A673 (cell line): ENCODE results near the gene ULBP3. TPM values are rescaled to one million over a fixed set of nuclear protein-coding genes. Genes with fewer than 3 reads are reported as not detected.

Experiments used
- BruUV-seq: library from RNA; stranded (reverse); fragments of 400-500 nt; replicated peaks from 2 replicates; lab custom pipeline; 2021; lab: Mats Ljungman, UMichigan
- CTCF ChIA-PET: fragments of 300-600 bp; sonication (Branson Sonifier 250); formaldehyde crosslinking; loops from one replicate; lab custom pipeline; 2022; ENCODE audit warnings: antibody characterized with exemption; lab: Charles Lee
- POLR2A ChIA-PET: fragments of 300-600 bp; sonication (Branson Sonifier 250); formaldehyde crosslinking; loops from one replicate; lab custom pipeline; 2022; ENCODE audit warnings: antibody characterized with exemption; ENCODE audit not compliant: low non-redundant PET; lab: Charles Lee
- DNase-seq: peaks from one replicate; pipeline ENCODE4 v3.0.0-alpha.2; 2015; ENCODE audit warnings: low spot score
- H3K27ac ChIP-seq: fragments of 200-600 bp; sonication (generic); 2 replicates; pipeline ENCODE4 v1.5.1; 2016; ENCODE audit warnings: mixed run types, low read depth, mild to moderate bottlenecking, mixed read lengths, antibody characterized with exemption, low read length; ENCODE audit not compliant: poor library complexity, severe bottlenecking
- H3K27me3 ChIP-seq: fragments of 200-600 bp; sonication (generic); replicated peaks from 2 replicates; pipeline ENCODE4 v1.6.1; 2017; ENCODE audit warnings: mixed run types, low read depth, mild to moderate bottlenecking, mixed read lengths, antibody characterized with exemption, low read length; ENCODE audit not compliant: insufficient read depth, poor library complexity
- H3K36me3 ChIP-seq: fragments of 200-600 bp; sonication (generic); 2 replicates; pipeline ENCODE4 v1.6.1; 2016; ENCODE audit warnings: mixed run types, mild to moderate bottlenecking, mixed read lengths, antibody characterized with exemption, low read length; ENCODE audit not compliant: insufficient read depth, poor library complexity, severe bottlenecking
- H3K4me1 ChIP-seq: fragments of 200-600 bp; sonication (generic); 2 replicates; pipeline ENCODE4 v1.6.1; 2017; ENCODE audit warnings: mixed run types, mild to moderate bottlenecking, mixed read lengths, antibody characterized with exemption, low read length; ENCODE audit not compliant: insufficient read depth, poor library complexity, severe bottlenecking
- H3K4me3 ChIP-seq: fragments of 200-600 bp; sonication (generic); 2 replicates; pipeline ENCODE4 v1.5.1; 2016; ENCODE audit warnings: low read depth, mixed run types, mild to moderate bottlenecking, mixed read lengths, low read length; ENCODE audit not compliant: poor library complexity, severe bottlenecking
- H3K9me3 ChIP-seq: fragments of 200-600 bp; sonication (generic); 2 replicates; pipeline ENCODE4 v1.6.1; 2016; ENCODE audit warnings: mixed run types, low read depth, mild to moderate bottlenecking, mixed read lengths, antibody characterized with exemption, low read length; ENCODE audit not compliant: poor library complexity, severe bottlenecking
- EZH2 ChIP-seq: fragments of 200-600 bp; sonication (generic); IDR thresholded peaks from 2 replicates; pipeline ENCODE4 v1.6.1; 2017; ENCODE audit warnings: borderline replicate concordance, low read depth, mild to moderate bottlenecking, mixed read lengths, antibody characterized with exemption, low read length; ENCODE audit not compliant: poor library complexity, severe bottlenecking
- intact Hi-C: fragments of 100-400 bp; cut with micrococcal nuclease; formaldehyde crosslinking; loops from one replicate; pipeline ENCODE4 v1.10.0; 2022; ENCODE audit not compliant: unreplicated experiment
- total RNA-seq: library from RNA; stranded (reverse); gene quantifications from 2 replicates; pipeline ENCODE4 v1.2.3, GENCODE V29; 2021
- TF ChIP-seq, protein P1 (sequence below): fragments of 300-800, 200-600 bp; sonication (generic); conservative IDR thresholded peaks from 2 replicates; pipeline ENCODE4 v1.5.1; 2017; ENCODE audit warnings: low read depth, mild to moderate bottlenecking, antibody characterized with exemption, low read length, moderate library complexity, mixed read lengths

Gene ULBP3
- total RNA-seq, 1 experiment from 2014 or later, result 1.6 TPM

GRCh38 chr6:150043096-150043495 lies 25.8 kb downstream of the ULBP3 start:
- Histone ChIP-seq H3K27ac (no peak overlapping the region), H3K4me1 (no peaks in the 10 kb centered on the region), H3K9me3 (no peaks in the 10 kb centered on the region), H3K27me3 (peaks cover 46% of the 10 kb centered on the region), H3K36me3 (no peaks in the 10 kb centered on the region), H3K4me3 (no peak overlapping the region)
- TF ChIP-seq EZH2, result no peak
- TF ChIP-seq, protein P1, sequence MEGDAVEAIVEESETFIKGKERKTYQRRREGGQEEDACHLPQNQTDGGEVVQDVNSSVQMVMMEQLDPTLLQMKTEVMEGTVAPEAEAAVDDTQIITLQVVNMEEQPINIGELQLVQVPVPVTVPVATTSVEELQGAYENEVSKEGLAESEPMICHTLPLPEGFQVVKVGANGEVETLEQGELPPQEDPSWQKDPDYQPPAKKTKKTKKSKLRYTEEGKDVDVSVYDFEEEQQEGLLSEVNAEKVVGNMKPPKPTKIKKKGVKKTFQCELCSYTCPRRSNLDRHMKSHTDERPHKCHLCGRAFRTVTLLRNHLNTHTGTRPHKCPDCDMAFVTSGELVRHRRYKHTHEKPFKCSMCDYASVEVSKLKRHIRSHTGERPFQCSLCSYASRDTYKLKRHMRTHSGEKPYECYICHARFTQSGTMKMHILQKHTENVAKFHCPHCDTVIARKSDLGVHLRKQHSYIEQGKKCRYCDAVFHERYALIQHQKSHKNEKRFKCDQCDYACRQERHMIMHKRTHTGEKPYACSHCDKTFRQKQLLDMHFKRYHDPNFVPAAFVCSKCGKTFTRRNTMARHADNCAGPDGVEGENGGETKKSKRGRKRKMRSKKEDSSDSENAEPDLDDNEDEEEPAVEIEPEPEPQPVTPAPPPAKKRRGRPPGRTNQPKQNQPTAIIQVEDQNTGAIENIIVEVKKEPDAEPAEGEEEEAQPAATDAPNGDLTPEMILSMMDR, result no peak
- intact Hi-C loops, result no loop called here
- ChIA-PET POLR2A (no interaction called here), CTCF (interaction anchor here (0.5 kb wide), 1 partner anchor 11 kb away, joined by 6 read pairs; no protein-coding TSS in a partner anchor)
- no peak for DNase-seq
- no TSS peak for BruUV-seq

DNA sequence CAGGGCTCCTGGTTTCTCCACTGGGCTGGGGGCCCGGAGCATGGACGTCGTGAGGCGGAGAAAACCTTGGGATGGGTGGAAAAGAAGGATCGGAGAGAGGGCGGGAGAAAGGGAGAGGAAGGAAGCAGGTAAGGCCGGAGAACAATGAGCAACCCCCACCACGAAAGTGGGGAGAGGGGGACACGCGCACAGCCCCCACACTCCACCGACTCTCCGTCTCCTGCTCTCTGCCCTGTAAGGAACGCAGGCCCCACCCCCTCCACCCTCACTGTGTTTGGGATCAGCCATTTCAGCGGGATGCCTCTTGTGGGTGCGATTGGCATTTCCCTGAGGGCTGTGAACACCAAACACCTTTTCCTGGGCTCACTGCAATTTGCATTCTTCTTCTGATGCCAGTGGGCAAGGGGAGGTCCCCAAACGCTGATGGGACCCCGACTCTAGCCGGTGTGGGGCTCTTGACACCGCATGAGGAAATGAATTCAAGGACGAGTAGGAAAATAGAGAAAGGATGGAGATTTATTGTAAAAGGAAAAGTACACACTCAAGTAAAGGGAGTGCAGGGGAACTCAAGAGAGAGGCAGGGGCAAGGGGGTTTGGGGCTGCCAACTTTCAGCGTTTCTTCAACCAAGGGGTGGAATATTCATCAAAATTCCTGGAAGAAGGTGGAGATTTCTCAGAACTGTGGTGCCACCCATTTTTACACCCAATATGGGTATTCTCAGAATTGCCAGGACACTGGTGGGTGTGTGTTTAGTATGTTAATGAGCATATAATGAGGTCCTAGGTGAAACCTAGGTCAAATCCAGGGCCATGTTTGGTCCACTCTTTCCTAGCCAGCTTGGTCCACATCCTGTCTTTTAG lies 30.5 kb downstream of the ULBP3 start:
- intact Hi-C loops, result no loop called here
- no peaks in the 10 kb centered on the region for H3K4me1 ChIP-seq
- H3K36me3 ChIP-seq, result no peaks in the 10 kb centered on the region
- POLR2A ChIA-PET, result interaction anchor here (0.7 kb wide), 1 partner anchor 18 kb away, joined by 3 read pairs; no protein-coding TSS in a partner anchor
- CTCF ChIA-PET, result no interaction called here
- no peaks in the 10 kb centered on the region for H3K9me3 ChIP-seq
- no TSS peak for BruUV-seq
- H3K4me3 ChIP-seq, result no peak overlapping the region
- H3K27ac ChIP-seq, result no peak overlapping the region
- peak; percentile 10 for TF ChIP-seq EZH2
- TF ChIP-seq, protein P1, result no peak
- H3K27me3 ChIP-seq, result peaks cover 90% of the 10 kb centered on the region
- DNase-seq, result no peak

GRCh38 chr6:150037526-150038201 lies 31.3 kb downstream of the ULBP3 start:
- TF ChIP-seq, protein P1, result no peak
- TF ChIP-seq EZH2, result peak; percentile 97
- H3K9me3 ChIP-seq, result no peaks in the 10 kb centered on the region
- H3K36me3 ChIP-seq, result no peaks in the 10 kb centered on the region
- no peaks in the 10 kb centered on the region for H3K4me1 ChIP-seq
- intact Hi-C loops, result no loop called here
- POLR2A ChIA-PET, result no interaction called here
- H3K27ac ChIP-seq, result no peak overlapping the region
- BruUV-seq, result no TSS peak
- H3K4me3 ChIP-seq, result peak overlapping the region; percentile 15
- CTCF ChIA-PET, result no interaction called here
- DNase-seq, result no peak
- H3K27me3 ChIP-seq, result peaks cover 86% of the 10 kb centered on the region
